Tibial artery (tissue), 4 donors: Measurements from ENCODE around the gene WNT9B.

Experiments
- DNase-seq, 2 donors: peaks; one replicate each; pipeline ENCODE4 v3.0.0-alpha.2; 2019
- H3K27ac ChIP-seq, 2 donors: fragments of 200-600 bp; sonication (generic) in 1 of 2; 1 replicate in 1 of 2; 2 replicates in 1 of 2; pipeline ENCODE4 v1.5.1; 2018 to 2019; ENCODE audit warnings: mild to moderate bottlenecking in 1 of 2
- H3K27me3 ChIP-seq, 2 donors: fragments of 200-600 bp; sonication (generic) in 1 of 2; one replicate each; pipeline versions ENCODE4 v1.5.1 to v1.6.0; 2016 to 2019
- H3K36me3 ChIP-seq, 3 donors: fragments of 200-600 bp; sonication (generic) in 2 of 3; one replicate each; pipeline ENCODE4 v1.5.1; 2016 to 2019; ENCODE audit warnings: mild to moderate bottlenecking in 2 of 3
- H3K4me1 ChIP-seq, 4 donors: fragments of 200-600 bp; sonication (generic) in 2 of 4; 1 replicate in 3 of 4; 2 replicates in 1 of 4; pipeline ENCODE4 v1.5.1; 2016 to 2019
- H3K4me3 ChIP-seq, 2 donors: fragments of 200-600 bp; sonication (generic) in 1 of 2; 1 replicate in 1 of 2; 2 replicates in 1 of 2; pipeline ENCODE4 v1.5.1; 2018 to 2019; ENCODE audit warnings: mild to moderate bottlenecking in 2 of 2
- H3K9me3 ChIP-seq, 3 donors: fragments of 200-600 bp; sonication (generic) in 1 of 3; one replicate each; pipeline ENCODE4 v1.5.1; 2016 to 2019
- intact Hi-C: fragments of 100-400 bp; cut with DNase I; formaldehyde crosslinking; loops from one replicate; pipeline ENCODE4 v1.15.0; 2023; ENCODE audit warnings: low total_unique reads
- TF ChIP-seq, protein P1 (sequence below), 2 experiments: fragments of 200-600 bp in 1 of 2; fragments of 450-650 bp in 1 of 2; IDR thresholded peaks; one replicate each; pipeline ENCODE4 v1.5.1; 2017 to 2019; ENCODE audit warnings: antibody characterized with exemption in 2 of 2, mild to moderate bottlenecking in 1 of 2, moderate library complexity in 1 of 2

Gene WNT9B

DNA sequence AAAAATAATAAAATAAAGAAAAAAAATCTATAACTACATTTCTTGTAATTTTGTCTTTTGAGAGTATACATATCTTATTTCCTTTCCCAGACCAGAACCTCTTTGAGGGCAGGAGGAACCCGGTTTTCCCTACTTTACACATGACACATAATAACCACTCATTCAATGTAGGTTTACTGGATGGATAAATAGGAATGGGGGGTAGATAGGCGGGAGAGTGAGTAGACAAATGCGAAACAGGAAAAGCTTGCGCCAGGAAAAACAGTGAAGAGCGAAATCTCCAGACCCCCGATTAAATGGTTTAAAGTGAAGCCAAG, 71.1 kb downstream of the WNT9B start:
- H3K27ac ChIP-seq, result peak overlapping the region; percentile 87 to 92
- no peak for DNase-seq
- intact Hi-C loops, result no loop called here
- H3K4me3 ChIP-seq, result peak overlapping the region; percentile 85 to 88
- H3K4me1 ChIP-seq, result peaks cover 0 to 39% (median 19%) of the 10 kb centered on the region in 4 donors
- TF ChIP-seq, protein P1, sequence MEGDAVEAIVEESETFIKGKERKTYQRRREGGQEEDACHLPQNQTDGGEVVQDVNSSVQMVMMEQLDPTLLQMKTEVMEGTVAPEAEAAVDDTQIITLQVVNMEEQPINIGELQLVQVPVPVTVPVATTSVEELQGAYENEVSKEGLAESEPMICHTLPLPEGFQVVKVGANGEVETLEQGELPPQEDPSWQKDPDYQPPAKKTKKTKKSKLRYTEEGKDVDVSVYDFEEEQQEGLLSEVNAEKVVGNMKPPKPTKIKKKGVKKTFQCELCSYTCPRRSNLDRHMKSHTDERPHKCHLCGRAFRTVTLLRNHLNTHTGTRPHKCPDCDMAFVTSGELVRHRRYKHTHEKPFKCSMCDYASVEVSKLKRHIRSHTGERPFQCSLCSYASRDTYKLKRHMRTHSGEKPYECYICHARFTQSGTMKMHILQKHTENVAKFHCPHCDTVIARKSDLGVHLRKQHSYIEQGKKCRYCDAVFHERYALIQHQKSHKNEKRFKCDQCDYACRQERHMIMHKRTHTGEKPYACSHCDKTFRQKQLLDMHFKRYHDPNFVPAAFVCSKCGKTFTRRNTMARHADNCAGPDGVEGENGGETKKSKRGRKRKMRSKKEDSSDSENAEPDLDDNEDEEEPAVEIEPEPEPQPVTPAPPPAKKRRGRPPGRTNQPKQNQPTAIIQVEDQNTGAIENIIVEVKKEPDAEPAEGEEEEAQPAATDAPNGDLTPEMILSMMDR (IDR thresholded peaks at IDR 0.05), result no peak
- H3K27me3 ChIP-seq, result no peaks in the 10 kb centered on the region
- no peaks in the 10 kb centered on the region for H3K9me3 ChIP-seq
- no peaks in the 10 kb centered on the region for H3K36me3 ChIP-seq

DNA sequence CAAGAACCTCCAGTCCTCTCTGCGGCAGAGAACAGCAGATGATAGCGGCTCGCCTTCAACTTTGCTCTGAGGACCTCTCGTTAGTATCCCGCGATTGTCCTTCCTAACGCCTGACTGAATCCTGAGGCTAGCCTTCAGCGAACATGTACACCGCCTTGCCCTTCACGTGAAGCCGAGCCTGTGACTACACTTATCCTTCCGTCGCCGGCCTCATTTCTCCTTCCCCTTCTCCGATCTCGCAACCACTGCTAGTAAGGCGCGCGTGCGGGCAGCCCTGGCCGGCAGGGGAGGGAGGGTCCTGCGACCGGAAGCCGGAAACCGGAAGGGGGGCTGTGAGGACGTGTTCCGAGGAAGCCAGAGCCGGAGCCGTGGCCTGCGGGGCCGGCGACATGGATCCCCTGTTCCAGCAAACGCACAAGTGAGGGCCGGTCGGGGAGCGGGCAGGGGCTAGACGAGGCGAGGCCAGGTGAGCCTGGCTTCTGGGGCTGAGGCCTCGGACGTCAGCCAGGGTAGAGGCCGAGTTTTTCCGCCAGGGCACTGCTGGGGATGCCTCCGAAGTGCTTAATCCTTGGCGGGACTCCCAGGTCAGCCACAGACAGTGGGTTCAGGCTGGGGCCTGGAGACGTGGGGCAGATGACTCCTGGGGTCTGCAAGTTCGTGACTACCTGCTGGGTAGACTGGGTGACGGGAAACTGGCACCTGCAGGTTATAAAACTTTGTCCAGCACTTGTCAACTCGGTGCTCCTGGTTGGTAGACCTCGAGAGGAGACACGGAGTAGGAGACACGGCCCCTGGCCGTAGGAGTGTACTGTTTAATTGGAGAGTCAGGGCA, 71.6 kb downstream of the WNT9B start, which contains the start of gene GOSR2:
GOSR2 (plus strand) TSS at position 357 of the 832 bp plus-strand sequence; CDS start at position 390, 33 bp downstream.
- Histone ChIP-seq H3K4me3 (peak within 1 kb of the TSS; percentile 85 to 88), H3K4me1 (peaks cover 0 to 45% (median 21%) of the 10 kb centered on the region in 4 donors), H3K27ac (peak within 1 kb of the TSS; percentile 87 to 92), H3K36me3 (no peaks in the 10 kb centered on the region), H3K9me3 (no peaks in the 10 kb centered on the region), H3K27me3 (no peaks in the 10 kb centered on the region)
- TF ChIP-seq, protein P1 (IDR thresholded peaks at IDR 0.05), result peak in 1 of 2 experiments; percentile 23
- DNase-seq, result peak; percentile 81 to 92
- intact Hi-C loops, result no loop called here

DNA sequence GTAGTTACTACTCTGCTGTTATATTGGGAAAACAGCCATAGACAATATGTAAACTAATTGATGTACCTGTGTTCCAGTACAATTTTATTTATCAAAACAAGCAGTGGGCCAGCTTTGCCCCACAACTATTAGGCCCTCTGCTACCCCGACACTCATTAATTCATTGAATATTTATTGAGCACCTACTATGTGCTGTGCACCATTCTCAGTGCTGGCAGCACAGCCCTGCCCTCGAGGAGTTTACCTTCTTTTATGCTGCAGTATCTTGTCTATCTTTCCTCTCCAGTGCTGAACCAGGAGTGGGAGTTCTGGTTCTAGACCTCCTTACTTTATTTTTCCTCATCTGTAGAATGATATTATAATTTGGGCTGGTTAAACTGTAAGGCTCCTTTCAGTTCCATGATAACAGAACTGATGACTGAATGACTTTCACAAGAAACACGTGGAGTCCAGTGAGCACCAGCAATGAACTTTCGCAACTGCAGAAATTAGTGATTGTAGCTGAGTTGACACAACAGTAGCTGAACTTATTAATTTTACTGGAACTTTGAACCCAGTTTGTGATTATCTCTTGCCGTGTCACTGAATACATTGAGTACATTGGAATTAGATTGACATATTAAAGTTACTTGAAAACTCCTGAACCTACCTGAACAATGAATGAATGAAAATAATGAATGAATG, 73.9 kb downstream of the WNT9B start:
- Histone ChIP-seq H3K27me3 (no peaks in the 10 kb centered on the region), H3K4me1 (peaks cover 0 to 45% (median 27%) of the 10 kb centered on the region in 4 donors), H3K27ac (no peak overlapping the region), H3K9me3 (no peaks in the 10 kb centered on the region), H3K36me3 (peaks cover 0 to 13% (median 3%) of the 10 kb centered on the region in 3 donors), H3K4me3 (no peak overlapping the region)
- TF ChIP-seq, protein P1 (IDR thresholded peaks at IDR 0.05), result no peak
- intact Hi-C loops, result no loop called here
- no peak for DNase-seq

DNA sequence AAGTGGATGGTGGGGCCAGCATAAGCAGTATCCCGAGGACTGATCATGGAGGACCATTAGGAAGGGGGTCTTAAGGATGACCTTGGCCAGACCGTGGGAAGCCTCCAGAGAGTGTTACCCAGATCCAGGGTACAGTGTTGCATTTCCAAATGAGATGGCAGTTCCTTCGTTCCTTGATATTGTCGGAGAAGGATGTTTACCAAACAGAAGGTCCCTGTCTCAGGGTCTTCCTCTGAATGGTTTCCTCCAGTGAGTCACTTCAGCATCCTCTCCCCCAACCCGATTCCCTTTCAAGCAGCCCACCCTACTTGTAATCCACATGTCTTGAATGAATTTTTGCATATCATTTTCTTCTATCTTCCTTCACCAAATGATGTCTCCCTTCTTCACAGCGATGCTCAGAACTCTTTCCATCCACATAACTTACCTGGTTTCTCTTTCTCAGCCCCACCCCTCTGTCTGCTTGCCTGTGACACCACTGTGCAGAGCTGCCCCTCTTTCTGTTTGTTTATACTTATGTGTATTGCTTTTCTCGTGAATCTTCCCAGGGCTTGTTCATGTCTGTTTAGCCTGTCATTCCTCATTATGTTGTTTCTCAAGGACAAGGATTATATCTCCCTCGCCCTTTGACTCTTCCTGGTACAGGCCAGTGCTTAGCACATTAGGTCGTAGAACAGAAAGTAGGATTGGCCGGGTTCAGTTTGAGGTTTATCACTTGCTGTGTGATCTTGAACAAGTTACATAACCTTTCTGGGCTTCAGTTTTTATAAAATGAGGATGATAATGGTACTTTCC, 77.3 kb downstream of the WNT9B start:
- H3K27ac ChIP-seq, result no peak overlapping the region
- peaks cover 0 to 44% (median 26%) of the 10 kb centered on the region in 4 donors for H3K4me1 ChIP-seq
- no peak for DNase-seq
- TF ChIP-seq, protein P1 (IDR thresholded peaks at IDR 0.05), result no peak
- H3K4me3 ChIP-seq, result no peak overlapping the region
- intact Hi-C loops, result no loop called here
- peaks cover 29 to 46% (median 36%) of the 10 kb centered on the region in 3 donors for H3K36me3 ChIP-seq
- H3K9me3 ChIP-seq, result no peaks in the 10 kb centered on the region
- no peaks in the 10 kb centered on the region for H3K27me3 ChIP-seq

DNA sequence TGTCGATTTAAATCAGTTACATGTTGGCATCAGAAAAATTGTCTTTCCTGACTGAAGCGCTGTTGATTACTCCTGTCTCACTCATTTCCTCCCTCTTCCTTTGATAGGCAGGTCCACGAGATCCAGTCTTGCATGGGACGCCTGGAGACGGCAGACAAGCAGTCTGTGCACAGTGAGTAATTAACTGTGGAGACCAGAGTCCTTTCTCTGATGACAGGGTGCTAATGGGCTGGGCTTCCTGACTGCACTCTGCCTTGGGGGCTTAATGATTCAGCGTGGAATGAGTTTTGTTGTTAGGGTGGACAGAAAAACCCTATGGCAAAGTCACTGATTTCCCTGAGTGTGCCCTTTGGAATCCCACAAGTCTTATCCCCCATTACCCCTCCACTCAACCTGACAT, 78.0 kb downstream of the WNT9B start:
- no peak overlapping the region for H3K27ac ChIP-seq
- intact Hi-C loops, result no loop called here
- peaks cover 37 to 53% (median 43%) of the 10 kb centered on the region in 3 donors for H3K36me3 ChIP-seq

More for the DNA sequence above, 78.0 kb downstream of the WNT9B start:
- Histone ChIP-seq H3K4me1 (peaks cover 0 to 36% (median 18%) of the 10 kb centered on the region in 4 donors), H3K27me3 (no peaks in the 10 kb centered on the region), H3K9me3 (no peaks in the 10 kb centered on the region), H3K4me3 (no peak overlapping the region)
- TF ChIP-seq, protein P1 (IDR thresholded peaks at IDR 0.05), result no peak
- DNase-seq, result no peak
